Body of pancreas (tissue), 4 donors: ENCODE measurements around the gene TMEM171. TPM values are rescaled to one million over a fixed set of nuclear protein-coding genes. Genes with fewer than 3 reads are reported as not detected.

Experiments used
- ATAC-seq: fragments of 150-250 bp; one replicate; pipeline ENCODE4 v1.9.1; 2016
- DNase-seq, 4 donors: peaks; one replicate each; pipeline ENCODE4 v3.0.0-alpha.2; 2019
- H3K27ac ChIP-seq, 4 donors: fragments of 200-600 bp; sonication (generic); 1 replicate in 3 of 4; 2 replicates in 1 of 4; pipeline versions ENCODE4 v1.5.1 to v1.6.1; 2016 to 2019; ENCODE audit warnings: mild to moderate bottlenecking in 1 of 4, mixed read lengths in 1 of 4, moderate library complexity in 1 of 4
- H3K27me3 ChIP-seq, 2 donors: fragments of 200-600 bp; sonication (generic); one replicate each; pipeline ENCODE4 v1.6.0; 2016; ENCODE audit warnings: mild to moderate bottlenecking in 1 of 2
- H3K36me3 ChIP-seq, 2 donors: fragments of 200-600 bp; sonication (generic); replicated peaks in 1 of 2; 2 replicates each; pipeline ENCODE4 v1.5.1; 2016; ENCODE audit warnings: low read depth in 2 of 2; ENCODE audit not compliant: insufficient read depth in 1 of 2
- H3K4me1 ChIP-seq: fragments of 200-600 bp; sonication (generic); one replicate; pipeline ENCODE4 v1.6.0; 2016
- H3K4me3 ChIP-seq, 2 donors: fragments of 200-600 bp; sonication (generic); 1 replicate in 1 of 2; 2 replicates in 1 of 2; pipeline ENCODE4 v1.5.1; 2016 to 2019
- H3K9me3 ChIP-seq, 3 donors: fragments of 200-600 bp; sonication (generic); 1 replicate in 2 of 3; 2 replicates in 1 of 3; pipeline ENCODE4 v1.5.1; 2016
- POLR2A ChIP-seq, 3 donors: fragments of 450-650 bp; IDR thresholded peaks; one replicate each; pipeline ENCODE4 v1.6.1; 2016; ENCODE audit warnings: antibody characterized with exemption in 3 of 3, mild to moderate bottlenecking in 2 of 3
- WGBS, 2 donors: methylation state at CpG; one replicate each; pipeline ENCODE4 v1.1.5; 2017; 5-methylcytosine and 5-hydroxymethylcytosine counted together
- intact Hi-C: fragments of 100-400 bp; cut with DNase I; formaldehyde crosslinking; loops from one replicate; pipeline ENCODE4 v1.15.1; 2023
- total RNA-seq, 2 donors: library from RNA; depleted of rRNA; stranded (reverse); fragments of >200 nt; gene quantifications; one replicate each; pipeline ENCODE4 v1.1.0, GENCODE V29; 2016
- TF ChIP-seq, protein P1 (sequence below), 7 experiments: fragments of 450-650 bp in 4 of 7; fragments of 200-600 bp in 3 of 7; sonication (generic) in 3 of 7; IDR thresholded peaks; one replicate each; pipeline ENCODE4 v1.5.1; 2016 to 2019; ENCODE audit warnings: antibody characterized with exemption in 7 of 7

The TMEM171 gene
- total RNA-seq, 2 donors from 2014 or later, result 1.8 TPM; not detected in 1

DNA sequence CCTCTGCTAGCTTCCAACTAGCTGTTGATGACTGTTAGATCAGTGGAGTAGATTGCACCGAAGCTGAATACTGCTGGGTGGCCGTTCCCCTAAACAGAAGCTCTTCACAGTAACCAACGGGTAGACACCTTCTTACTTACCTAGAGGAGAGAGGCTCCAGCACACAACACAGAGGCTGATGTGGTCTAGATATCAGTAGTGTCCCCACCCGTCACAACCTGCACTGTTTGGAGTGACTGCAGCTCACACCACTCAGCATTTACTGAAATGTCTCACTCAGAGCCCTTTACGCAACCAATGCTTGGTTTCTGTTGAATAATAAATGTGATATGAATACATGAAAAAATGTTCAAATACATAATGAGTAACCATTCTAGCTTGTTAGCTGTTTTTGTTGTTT, 57.9 kb downstream of the TMEM171 start:
- TF ChIP-seq POLR2A (IDR thresholded peaks at IDR 0.05), result no peak
- TF ChIP-seq, protein P1, sequence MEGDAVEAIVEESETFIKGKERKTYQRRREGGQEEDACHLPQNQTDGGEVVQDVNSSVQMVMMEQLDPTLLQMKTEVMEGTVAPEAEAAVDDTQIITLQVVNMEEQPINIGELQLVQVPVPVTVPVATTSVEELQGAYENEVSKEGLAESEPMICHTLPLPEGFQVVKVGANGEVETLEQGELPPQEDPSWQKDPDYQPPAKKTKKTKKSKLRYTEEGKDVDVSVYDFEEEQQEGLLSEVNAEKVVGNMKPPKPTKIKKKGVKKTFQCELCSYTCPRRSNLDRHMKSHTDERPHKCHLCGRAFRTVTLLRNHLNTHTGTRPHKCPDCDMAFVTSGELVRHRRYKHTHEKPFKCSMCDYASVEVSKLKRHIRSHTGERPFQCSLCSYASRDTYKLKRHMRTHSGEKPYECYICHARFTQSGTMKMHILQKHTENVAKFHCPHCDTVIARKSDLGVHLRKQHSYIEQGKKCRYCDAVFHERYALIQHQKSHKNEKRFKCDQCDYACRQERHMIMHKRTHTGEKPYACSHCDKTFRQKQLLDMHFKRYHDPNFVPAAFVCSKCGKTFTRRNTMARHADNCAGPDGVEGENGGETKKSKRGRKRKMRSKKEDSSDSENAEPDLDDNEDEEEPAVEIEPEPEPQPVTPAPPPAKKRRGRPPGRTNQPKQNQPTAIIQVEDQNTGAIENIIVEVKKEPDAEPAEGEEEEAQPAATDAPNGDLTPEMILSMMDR (IDR thresholded peaks at IDR 0.05), result no peak
- Histone ChIP-seq H3K27me3 (no peaks in the 10 kb centered on the region), H3K9me3 (no peaks in the 10 kb centered on the region), H3K27ac (no peak overlapping the region), H3K4me1 (peaks cover 7% of the 10 kb centered on the region), H3K4me3 (no peak overlapping the region), H3K36me3 (no peaks in the 10 kb centered on the region)
- no peak for DNase-seq
- WGBS, 2 donors, result 86 to 94% methylated on average over 5 of the region's 5 CpGs
- intact Hi-C loops, result no loop called here
- ATAC-seq, result no peak

DNA sequence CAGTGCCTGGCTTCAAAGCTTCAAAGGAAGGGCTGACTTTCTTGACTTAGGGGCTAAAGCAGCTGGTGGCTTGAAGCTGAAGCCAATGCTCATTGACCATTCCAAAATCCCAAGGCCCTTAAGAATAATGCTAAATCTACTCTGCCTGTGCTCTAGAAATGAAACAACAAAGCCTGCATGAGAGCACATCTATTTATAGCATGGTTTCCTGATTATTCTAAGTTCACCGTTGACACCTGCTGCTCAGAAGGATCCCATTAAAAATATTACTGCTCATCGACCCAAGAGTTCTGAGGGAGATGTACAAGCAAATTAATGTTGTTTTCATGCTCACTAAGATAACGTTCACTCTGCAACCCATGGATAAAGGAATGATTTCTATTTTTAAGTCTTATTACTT, 59.4 kb downstream of the TMEM171 start:
- peak overlapping the region in 2 of 4 donors; percentile 19 to 58 for H3K27ac ChIP-seq
- H3K27me3 ChIP-seq, result no peaks in the 10 kb centered on the region
- no peak overlapping the region for H3K4me3 ChIP-seq
- WGBS, 2 donors, result 19 to 40% methylated on average over 3 of the region's 3 CpGs
- H3K4me1 ChIP-seq, result peaks cover 7% of the 10 kb centered on the region
- H3K36me3 ChIP-seq, result no peaks in the 10 kb centered on the region
- TF ChIP-seq, protein P1 (IDR thresholded peaks at IDR 0.05), result no peak
- no peak for TF ChIP-seq POLR2A (IDR thresholded peaks at IDR 0.05)
- ATAC-seq, result no peak
- intact Hi-C loops, result no loop called here
- DNase-seq, result no peak
- H3K9me3 ChIP-seq, result no peaks in the 10 kb centered on the region

DNA sequence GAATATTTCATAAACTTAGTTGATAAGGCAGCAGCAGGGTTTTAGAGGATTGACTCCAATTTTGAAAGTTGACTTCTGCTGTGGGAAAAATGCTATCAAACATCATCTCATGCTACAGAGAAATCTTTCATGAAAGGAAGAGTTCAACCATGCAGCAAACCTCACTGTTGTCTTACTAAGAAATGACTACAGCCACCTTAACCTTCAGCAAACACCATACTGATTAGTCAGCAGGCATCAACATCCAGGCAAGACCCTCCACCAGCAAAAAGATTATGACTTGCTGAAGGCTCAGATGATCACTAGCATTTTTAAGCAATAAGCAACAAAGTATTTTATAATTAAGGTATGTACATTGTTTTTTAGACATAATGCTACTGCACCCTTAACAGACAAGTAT, 60.2 kb downstream of the TMEM171 start:
- no peak overlapping the region for H3K4me3 ChIP-seq
- ATAC-seq (no peak), DNase-seq (no peak)
- peaks cover 7% of the 10 kb centered on the region for H3K4me1 ChIP-seq
- H3K27ac ChIP-seq, result peak overlapping the region in 1 of 4 donors; percentile 58
- intact Hi-C loops, result no loop called here
- H3K36me3 ChIP-seq, result no peaks in the 10 kb centered on the region
- H3K27me3 ChIP-seq, result no peaks in the 10 kb centered on the region
- no peaks in the 10 kb centered on the region for H3K9me3 ChIP-seq
- TF ChIP-seq POLR2A (IDR thresholded peaks at IDR 0.05), result no peak
- TF ChIP-seq, protein P1 (IDR thresholded peaks at IDR 0.05), result no peak

Other genes starting within 250 kb of the TMEM171 start
- gene FCHO2, start 164.5 kb upstream of the TMEM171 start, total RNA-seq, result 10 to 100 TPM in 1 of 2 donors, 1 to 10 TPM in 1; 5.9 to 18.2 TPM
- not detected for gene TMEM174, start 52.6 kb downstream of the TMEM171 start, total RNA-seq